Loucy (cell line): ENCODE measurements around the gene TJAP1.

Experiments
- EZH2phosphoT487 ChIP-seq: fragments of 200-600 bp; IDR thresholded peaks from 2 replicates; pipeline ENCODE4 v1.6.1; 2018; ENCODE audit warnings: antibody characterized with exemption, mild to moderate bottlenecking, moderate library complexity, borderline replicate concordance
- TF ChIP-seq, protein P1 (sequence below): fragments of 200-600 bp; sonication (generic); conservative IDR thresholded peaks from 2 replicates; pipeline ENCODE4 v1.5.1; 2014; ENCODE audit warnings: mild to moderate bottlenecking, antibody characterized with exemption, low read length

- TF ChIP-seq, protein P1, sequence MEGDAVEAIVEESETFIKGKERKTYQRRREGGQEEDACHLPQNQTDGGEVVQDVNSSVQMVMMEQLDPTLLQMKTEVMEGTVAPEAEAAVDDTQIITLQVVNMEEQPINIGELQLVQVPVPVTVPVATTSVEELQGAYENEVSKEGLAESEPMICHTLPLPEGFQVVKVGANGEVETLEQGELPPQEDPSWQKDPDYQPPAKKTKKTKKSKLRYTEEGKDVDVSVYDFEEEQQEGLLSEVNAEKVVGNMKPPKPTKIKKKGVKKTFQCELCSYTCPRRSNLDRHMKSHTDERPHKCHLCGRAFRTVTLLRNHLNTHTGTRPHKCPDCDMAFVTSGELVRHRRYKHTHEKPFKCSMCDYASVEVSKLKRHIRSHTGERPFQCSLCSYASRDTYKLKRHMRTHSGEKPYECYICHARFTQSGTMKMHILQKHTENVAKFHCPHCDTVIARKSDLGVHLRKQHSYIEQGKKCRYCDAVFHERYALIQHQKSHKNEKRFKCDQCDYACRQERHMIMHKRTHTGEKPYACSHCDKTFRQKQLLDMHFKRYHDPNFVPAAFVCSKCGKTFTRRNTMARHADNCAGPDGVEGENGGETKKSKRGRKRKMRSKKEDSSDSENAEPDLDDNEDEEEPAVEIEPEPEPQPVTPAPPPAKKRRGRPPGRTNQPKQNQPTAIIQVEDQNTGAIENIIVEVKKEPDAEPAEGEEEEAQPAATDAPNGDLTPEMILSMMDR: no peak
- no peak for TF ChIP-seq EZH2phosphoT487
Observed at GRCh38 chr6:43457643-43458042, 19.7 kb upstream of the TJAP1 start.
